Motor neuron (in vitro differentiated cells): Measurements from ENCODE around the gene ACAD9. TPM values are rescaled to one million over a fixed set of nuclear protein-coding genes. Genes with fewer than 3 reads are reported as not detected.

ENCODE experiments used
- ATAC-seq, 8 experiments: fragments of 200-7000 bp; cut with Tn5 transposase; replicated peaks in 6 of 8; 2 replicates each; pipeline ENCODE4 v1.8.0; 2021; ENCODE audit warnings: mild to moderate bottlenecking in 8 of 8, moderate library complexity in 8 of 8
- H3K27ac ChIP-seq, 2 donors: fragments of 250-450 bp; sonication (Bioruptor Pico); 2 replicates each; pipeline ENCODE4 v1.9.0; 2021; ENCODE audit warnings: antibody characterized with exemption in 2 of 2, mild to moderate bottlenecking in 2 of 2, moderate library complexity in 1 of 2
- H3K4me1 ChIP-seq, 2 donors: fragments of 250-450 bp; sonication (Bioruptor Pico); replicated peaks in 1 of 2; 2 replicates each; pipeline ENCODE4 v1.6.1; 2021; ENCODE audit warnings: antibody characterized with exemption in 2 of 2, mild to moderate bottlenecking in 2 of 2, moderate library complexity in 1 of 2
- H3K4me3 ChIP-seq, 5 donors: fragments of 250-450 bp; sonication (Bioruptor Pico); 2 replicates each; pipeline ENCODE4 v1.9.0; 2021; ENCODE audit warnings: antibody characterized with exemption in 5 of 5, mild to moderate bottlenecking in 5 of 5, moderate library complexity in 4 of 5
- WGBS, 10 experiments: fragments of 450-650 bp; shearing (Covaris generic); methylation state at CpG; one replicate each; pipeline ENCODE4 v1.0.0; 2022; 5-methylcytosine and 5-hydroxymethylcytosine counted together
- in situ Hi-C, 9 experiments: fragments of 400-800 bp; cut with MboI; loops; one replicate each; pipeline ENCODE4 v1.15.0; 2021; ENCODE audit warnings: low sequenced_read_pairs in 9 of 9, low pct_unique_long_range_greater_than_20kb in 2 of 9; ENCODE audit not compliant: unreplicated experiment in 9 of 9
- total RNA-seq, 8 experiments: library from RNA; unstranded; fragments of 300-600 nt; gene quantifications; 2 replicates each; pipeline versions ENCODE4 v1.2.3 to v1.2.4, GENCODE V29; 2022

Gene ACAD9
- total RNA-seq, 8 experiments from 2014 or later, result 19.3 to 63.3 (median 29.6) TPM

- ATAC-seq, result no peak
- in situ Hi-C loops, result no loop called here
- H3K4me3 ChIP-seq, result no peak overlapping the region
- WGBS, 10 experiments, result 86 to 100% (median 94%) methylated on average over 1 to 6 of the region's 6 CpGs; no CpG with 5 or more reads in 1 of the 10 experiments
- H3K27ac ChIP-seq, result no peak overlapping the region
- peaks cover 24 to 25% of the 10 kb centered on the region in 2 donors for H3K4me1 ChIP-seq
Observed at GRCh38 chr3:128881576-128881975, 2.2 kb downstream of the ACAD9 start.

DNA sequence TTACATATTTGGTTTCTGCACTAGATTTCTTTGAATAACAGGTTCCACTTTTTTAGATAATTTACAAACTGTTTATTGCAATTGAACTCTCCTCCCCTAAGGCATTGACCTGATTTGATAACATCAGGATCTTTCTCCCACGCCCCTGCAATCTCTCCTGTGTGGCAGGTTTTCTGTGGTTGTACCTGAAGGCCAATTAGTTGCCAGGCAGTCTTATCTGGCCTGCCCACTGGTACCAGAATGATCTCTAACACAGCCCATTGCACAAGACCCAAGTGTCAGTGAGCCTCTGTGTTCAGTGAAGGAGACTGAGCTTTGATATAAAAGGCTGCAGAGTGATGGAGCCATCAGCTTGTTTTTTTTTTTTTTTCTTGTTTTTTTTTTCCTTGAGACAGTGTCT, 3.3 kb downstream of the ACAD9 start:
- in situ Hi-C loops, result no loop called here
- no peak for ATAC-seq
- no peak overlapping the region for H3K4me3 ChIP-seq

GRCh38 chr3:128884992-128885391, 5.6 kb downstream of the ACAD9 start:
- H3K27ac ChIP-seq, result no peak overlapping the region
- 100% methylated on average over 1 of the region's 1 CpG; no CpG with 5 or more reads in 4 of the 10 experiments for WGBS, 10 experiments
- in situ Hi-C loops, result no loop called here
- ATAC-seq, result no peak
- H3K4me3 ChIP-seq, result no peak overlapping the region
- H3K4me1 ChIP-seq, result peaks cover 17 to 20% of the 10 kb centered on the region in 2 donors

More for the DNA sequence above, 3.3 kb downstream of the ACAD9 start:
- 86 to 100% (median 100%) methylated on average over 1 of the region's 1 CpG; no CpG with 5 or more reads in 6 of the 10 experiments for WGBS, 10 experiments
- H3K27ac ChIP-seq, result no peak overlapping the region
- peaks cover 24 to 25% of the 10 kb centered on the region in 2 donors for H3K4me1 ChIP-seq

DNA sequence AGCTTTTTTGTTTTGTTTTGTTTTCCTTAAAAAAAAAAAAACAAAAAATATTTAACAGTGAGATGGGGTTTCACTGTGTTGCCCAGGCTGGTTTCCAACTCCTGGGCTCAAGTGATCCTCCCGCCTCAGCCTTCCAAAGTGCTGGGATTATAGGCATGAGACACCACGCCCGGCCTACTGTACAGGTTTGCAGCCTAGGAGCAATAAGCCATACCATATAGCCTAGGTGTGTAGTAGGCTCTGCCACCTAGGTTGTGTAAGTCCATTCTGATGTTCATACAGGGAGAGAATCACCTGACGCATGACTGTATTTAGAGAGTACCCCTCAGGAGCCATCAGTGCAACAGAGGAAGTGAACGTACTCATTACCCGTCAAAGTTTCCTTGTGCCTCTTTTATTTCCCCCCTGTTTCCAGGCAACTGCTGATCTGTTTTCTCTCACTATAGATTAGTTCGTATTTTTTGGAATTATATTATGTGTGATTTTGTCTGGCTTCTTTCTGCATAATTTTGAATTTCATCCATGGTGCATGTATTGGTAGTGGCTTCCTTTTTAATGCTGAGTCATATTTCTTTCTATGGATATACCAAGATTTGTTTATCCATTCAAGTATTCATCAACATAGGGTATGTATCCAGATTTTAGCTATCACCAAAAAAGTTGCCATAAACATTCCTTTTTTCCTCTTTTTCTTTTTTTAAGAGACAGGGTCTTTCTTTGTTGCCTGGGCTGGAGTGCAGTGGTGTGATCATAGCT, 9.9 kb downstream of the ACAD9 start:
- in situ Hi-C loops, result no loop called here
- no peak for ATAC-seq
- Histone ChIP-seq H3K27ac (no peak overlapping the region), H3K4me1 (no peaks in the 10 kb centered on the region), H3K4me3 (no peak overlapping the region)
- WGBS, 10 experiments, result 88 to 100% (median 100%) methylated on average over 1 to 7 of the region's 7 CpGs; no CpG with 5 or more reads in 1 of the 10 experiments

GRCh38 chr3:128895843-128896697, 16.6 kb downstream of the ACAD9 start:
- Histone ChIP-seq H3K4me3 (no peak overlapping the region), H3K27ac (no peak overlapping the region), H3K4me1 (peaks cover 0 to 4% of the 10 kb centered on the region in 2 donors)
- peak in 4 of 8 experiments; percentile 45 to 89 (median 64) for ATAC-seq
- in situ Hi-C loops, result no loop called here
- 40 to 100% (median 85%) methylated on average over 1 to 8 of the region's 11 CpGs; no CpG with 5 or more reads in 2 of the 10 experiments for WGBS, 10 experiments

- Histone ChIP-seq H3K4me3 (no peak overlapping the region), H3K4me1 (no peaks in the 10 kb centered on the region), H3K27ac (no peak overlapping the region)
- WGBS, 10 experiments, result 80 to 85% methylated on average over 1 to 4 of the region's 9 CpGs; no CpG with 5 or more reads in 8 of the 10 experiments
- ATAC-seq, result no peak
- in situ Hi-C loops, result no loop called here
Observed at GRCh38 chr3:128902426-128902825, 23.0 kb downstream of the ACAD9 start.

DNA sequence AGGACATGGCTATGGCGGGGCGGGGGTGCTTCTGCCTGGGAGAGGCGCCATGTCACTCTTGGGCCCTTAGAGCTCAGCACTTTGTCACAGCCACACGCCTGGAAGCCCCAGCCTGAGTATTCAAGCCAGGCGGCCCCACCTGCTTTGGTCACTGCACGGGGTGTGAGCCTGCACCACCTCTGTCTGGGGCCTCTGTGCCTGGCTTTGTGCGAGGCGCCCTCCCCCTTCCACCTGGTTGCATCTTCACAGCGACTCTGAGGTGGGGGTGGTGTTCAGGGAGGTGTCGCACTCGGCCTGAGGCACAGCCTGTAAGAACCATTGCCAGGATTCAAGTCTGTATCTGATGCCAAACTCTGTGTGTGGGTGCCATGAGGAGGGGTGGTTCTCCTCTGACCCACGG, 24.1 kb downstream of the ACAD9 start:
- Histone ChIP-seq H3K4me3 (no peak overlapping the region), H3K27ac (no peak overlapping the region), H3K4me1 (no peaks in the 10 kb centered on the region)
- in situ Hi-C loops, result no loop called here
- no peak for ATAC-seq
- WGBS, 10 experiments, result 70 to 100% (median 92%) methylated on average over 1 to 4 of the region's 12 CpGs; no CpG with 5 or more reads in 6 of the 10 experiments

DNA sequence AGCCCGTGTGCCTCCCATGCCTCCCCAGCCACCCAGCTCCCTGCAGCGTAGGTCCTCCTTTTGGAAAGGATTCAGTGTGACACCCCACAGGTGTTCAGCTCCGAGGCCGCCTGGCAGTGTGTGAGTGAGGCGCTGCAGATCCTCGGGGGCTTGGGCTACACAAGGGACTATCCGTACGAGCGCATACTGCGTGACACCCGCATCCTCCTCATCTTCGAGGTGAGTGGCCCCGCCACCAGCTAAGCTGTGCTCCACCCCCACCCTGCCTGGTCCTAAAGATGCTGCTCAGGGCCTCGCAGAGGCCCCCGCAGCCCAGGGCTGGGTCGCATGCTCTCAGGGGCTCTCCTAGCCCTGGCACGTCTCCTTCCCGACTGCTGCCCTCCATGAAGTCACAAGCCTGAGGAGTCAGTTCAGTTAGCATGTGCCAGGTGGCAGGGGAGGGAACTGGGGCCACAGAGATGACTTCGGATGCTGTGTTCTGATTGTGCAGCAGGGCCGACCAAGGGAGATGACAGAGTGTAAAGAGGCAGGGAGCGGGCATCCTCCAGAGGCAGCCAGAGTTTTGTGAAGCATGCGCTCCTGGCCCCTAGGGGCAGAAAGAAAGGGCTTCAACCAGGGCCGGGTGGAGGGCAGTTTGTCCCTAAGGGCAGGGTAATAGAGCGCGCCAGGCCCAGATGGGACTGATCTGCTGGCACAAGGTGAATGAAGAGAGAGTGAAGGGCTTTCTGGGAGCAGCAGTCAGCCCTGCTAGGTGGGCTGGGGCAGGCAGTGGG, 26.8 kb downstream of the ACAD9 start:
- 60 to 100% (median 88%) methylated on average over 2 to 9 of the region's 25 CpGs; no CpG with 5 or more reads in 4 of the 10 experiments for WGBS, 10 experiments
- in situ Hi-C loops, result no loop called here

DNA sequence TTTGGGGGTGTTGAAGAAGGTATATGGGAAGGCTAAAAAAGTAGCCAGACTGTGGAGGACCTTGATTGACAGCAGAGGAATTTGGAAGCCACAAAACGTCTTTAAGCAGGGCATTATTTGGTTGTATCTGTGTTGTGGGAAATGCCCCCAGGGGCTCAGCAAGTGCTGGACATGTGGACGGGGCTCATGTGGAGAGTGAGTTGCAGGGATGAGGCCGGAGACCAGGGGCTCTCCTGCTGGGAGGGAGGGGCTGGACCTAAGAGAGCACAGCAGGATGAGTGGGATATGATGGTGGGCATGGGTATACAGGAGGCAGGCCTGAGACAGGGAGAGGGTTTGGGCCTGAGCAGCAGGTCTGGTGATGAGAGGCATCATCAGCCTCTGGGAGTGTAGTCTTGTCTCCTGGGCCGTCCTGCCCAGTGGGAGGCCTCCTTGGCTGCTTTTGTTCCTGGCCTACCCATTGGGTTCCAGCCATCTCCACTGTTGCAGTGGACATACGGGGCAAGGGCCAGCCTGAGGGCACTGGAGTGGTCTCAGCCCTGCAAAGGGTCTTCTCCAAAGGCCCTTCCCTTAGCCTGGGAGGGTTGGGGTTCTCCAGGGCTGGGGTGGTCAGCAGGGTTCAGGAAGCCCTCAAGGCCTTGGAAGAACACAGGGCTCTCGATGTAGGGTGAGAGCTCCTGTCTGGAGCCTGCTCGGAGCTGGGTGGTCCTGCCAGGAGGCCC, 27.5 kb downstream of the ACAD9 start:
- H3K4me1 ChIP-seq, result no peaks in the 10 kb centered on the region
- no peak overlapping the region for H3K27ac ChIP-seq
- in situ Hi-C loops, result no loop called here
- H3K4me3 ChIP-seq, result no peak overlapping the region
- 0 to 67% (median 65%) methylated on average over 1 to 4 of the region's 7 CpGs; no CpG with 5 or more reads in 5 of the 10 experiments for WGBS, 10 experiments
- ATAC-seq, result peak in 3 of 8 experiments; percentile 9 to 15 (median 14)

More for the DNA sequence above, 26.8 kb downstream of the ACAD9 start:
- ATAC-seq, result no peak
- H3K27ac ChIP-seq, result no peak overlapping the region
- H3K4me1 ChIP-seq, result no peaks in the 10 kb centered on the region
- H3K4me3 ChIP-seq, result no peak overlapping the region

GRCh38 chr3:128907706-128908445, 28.5 kb downstream of the ACAD9 start:
- WGBS, 10 experiments, result 80 to 100% (median 90%) methylated on average over 1 to 2 of the region's 15 CpGs; no CpG with 5 or more reads in 6 of the 10 experiments
- Histone ChIP-seq H3K4me1 (no peaks in the 10 kb centered on the region), H3K27ac (no peak overlapping the region), H3K4me3 (no peak overlapping the region)
- ATAC-seq, result peak in 3 of 8 experiments; percentile 15 to 35 (median 18)
- in situ Hi-C loops, result no loop called here

DNA sequence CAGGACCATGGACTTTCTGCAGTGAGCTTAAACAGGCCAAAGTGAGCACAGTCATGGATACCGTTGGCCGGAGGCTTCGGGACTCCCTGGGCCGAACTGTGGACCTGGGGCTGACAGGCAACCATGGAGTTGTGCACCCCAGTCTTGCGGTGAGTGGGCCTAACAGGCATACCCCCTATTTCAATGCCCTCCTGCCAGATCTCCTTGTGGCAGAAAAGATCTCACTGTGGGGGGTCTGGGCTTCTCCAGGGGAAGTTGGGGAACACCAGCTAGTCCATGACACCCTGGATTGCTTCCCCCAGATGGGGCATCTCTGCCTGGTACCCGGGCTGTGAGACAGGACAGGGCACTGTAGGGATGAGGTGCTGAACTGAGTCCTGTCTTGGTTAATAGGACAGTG, 29.5 kb downstream of the ACAD9 start:
- WGBS, 10 experiments, result 80 to 100% (median 96%) methylated on average over 1 to 6 of the region's 6 CpGs; no CpG with 5 or more reads in 5 of the 10 experiments
- no peak overlapping the region for H3K4me3 ChIP-seq
- H3K4me1 ChIP-seq, result no peaks in the 10 kb centered on the region
- H3K27ac ChIP-seq, result no peak overlapping the region
- in situ Hi-C loops, result no loop called here
- ATAC-seq, result no peak
